SW 1271 (cell line): ENCODE results near the gene MRPS11.
A peak's percentile ranks its signal among the peaks of the same experiment; 100 is the strongest.
"Not testable (repeated sequence)": the region's sequence is repeated elsewhere in the genome, so short reads cannot be mapped to it uniquely, and the experiment has no call there.

ENCODE experiments used
- DNase-seq, 2 experiments: peaks; one replicate each; lab custom pipeline; 2025; lab: John Stamatoyannopoulos, UW

MRPS11 gene

DNA sequence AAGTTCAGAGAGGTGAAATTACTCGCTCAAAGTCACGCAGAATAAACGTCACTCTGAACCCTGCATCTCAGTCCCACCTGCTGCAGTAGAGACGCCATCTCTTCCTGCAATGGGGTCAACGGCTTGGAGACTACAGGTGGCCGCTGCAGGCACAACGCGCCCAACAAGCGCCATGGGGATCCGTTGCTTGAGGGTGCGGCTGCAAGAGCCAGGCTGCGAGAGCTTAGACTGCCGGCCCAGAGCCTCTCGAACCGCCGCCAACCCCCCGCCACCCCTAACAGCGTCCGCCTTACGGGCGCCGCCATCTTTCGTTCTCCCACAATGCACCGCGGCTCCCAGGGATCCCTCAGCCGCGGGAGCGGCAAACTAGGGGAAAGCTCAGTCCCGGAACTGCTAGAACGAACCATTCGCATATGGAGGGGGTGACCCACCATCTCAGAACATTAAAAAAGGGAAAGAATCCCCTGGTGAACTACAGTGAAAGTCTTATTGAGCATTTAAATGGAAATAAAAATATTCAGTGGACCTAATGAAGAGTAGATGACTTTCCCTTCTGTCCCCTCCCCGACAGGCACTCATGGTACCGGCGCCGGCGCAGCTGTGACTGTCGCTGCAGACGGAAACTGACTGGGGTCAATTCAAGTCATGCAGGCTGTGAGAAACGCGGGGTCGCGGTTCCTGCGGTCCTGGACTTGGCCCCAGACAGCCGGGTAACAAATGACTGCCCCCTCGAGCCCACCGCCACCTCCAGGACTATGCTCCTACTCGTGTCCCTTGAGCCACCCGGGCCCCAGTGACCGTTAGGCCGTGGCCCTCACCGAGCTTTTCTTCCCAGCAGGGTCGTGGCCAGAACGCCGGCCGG is at the start of gene MRPS11, which contains the start of gene MRPL46:
Gene MRPS11 (plus strand): TSS at position 636 of the 862 bp plus-strand sequence. CDS start 10 bp downstream, at position 646.
Gene MRPL46 (minus strand): TSS at position 316 of the 862 bp plus-strand sequence. CDS start 11 bp downstream, at position 305.
- DNase-seq, result peak; percentile 74 to 99

- no peak for DNase-seq
Measured at GRCh38 chr15:88419830-88420229, 47.7 kb upstream of the MRPS11 start.

DNA sequence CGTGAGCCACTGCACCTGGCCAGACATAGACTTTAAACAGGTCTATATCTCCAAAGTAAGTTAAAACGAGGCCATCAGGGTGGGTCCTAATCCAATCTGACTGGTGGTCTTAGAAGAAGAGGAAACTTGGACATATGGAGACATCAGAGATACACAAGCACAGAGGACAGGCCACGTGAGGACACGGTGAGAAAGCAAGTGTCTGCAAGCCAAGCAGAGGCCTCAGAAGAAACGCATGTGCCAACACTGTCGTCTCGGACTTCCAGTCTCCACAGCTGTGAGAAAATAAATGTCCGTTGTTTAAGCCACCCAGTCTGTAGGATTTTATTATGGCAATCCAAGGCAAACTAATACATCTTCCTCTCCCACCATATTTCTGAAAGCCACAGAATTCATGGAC is 44.2 kb upstream of the MRPS11 start:
- DNase-seq, result no peak

DNA sequence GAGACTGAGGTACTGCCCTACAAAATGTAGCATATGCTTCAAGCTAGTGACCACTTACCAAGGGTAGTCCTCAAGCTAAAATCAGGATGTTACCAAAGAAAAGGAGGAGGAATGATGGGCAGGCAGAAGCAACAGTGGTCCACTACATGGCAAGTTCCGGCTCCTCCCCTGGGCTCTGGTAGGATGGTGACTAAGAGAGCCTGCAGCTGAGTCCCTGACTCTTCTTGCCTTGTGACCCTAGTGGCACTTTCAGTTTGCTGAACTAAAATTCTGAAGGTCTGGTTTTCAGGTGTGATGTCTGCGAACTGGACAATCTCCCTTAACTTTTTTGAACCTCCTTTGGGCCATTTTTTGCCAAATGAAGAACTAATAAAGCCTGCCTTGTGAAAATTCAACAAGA is 41.2 kb upstream of the MRPS11 start:
- DNase-seq, result no peak

DNA sequence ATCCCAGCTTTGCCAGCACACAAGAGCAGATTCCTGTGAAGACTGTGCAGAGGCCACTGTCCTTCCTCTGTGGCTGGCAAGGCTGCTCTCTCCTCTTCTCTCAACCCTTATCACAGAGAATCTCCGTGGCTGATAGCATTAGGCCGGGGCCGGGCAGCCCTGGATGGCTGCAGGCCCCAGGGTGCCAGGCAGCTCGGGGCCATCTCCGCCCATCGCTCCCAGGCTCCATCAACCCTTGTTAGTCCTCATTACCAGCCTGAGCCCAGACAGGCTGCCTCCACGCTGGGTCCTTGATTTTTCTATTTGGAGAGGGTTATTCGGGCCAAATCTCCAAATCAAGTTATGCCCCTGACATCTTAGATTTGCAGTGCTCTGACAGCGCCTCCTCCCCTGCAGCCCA is 39.5 kb upstream of the MRPS11 start:
- no peak for DNase-seq

- no peak for DNase-seq
Measured at GRCh38 chr15:88428805-88429605, 38.5 kb upstream of the MRPS11 start.

- DNase-seq, result no peak
Measured at GRCh38 chr15:88430051-88430450, 37.5 kb upstream of the MRPS11 start.

- DNase-seq, result no peak
Measured at GRCh38 chr15:88431441-88431840, 36.1 kb upstream of the MRPS11 start.

GRCh38 chr15:88433046-88433685 is 34.3 kb upstream of the MRPS11 start:
- DNase-seq, result no peak

- DNase-seq, result not testable (repeated sequence)
Measured at GRCh38 chr15:88434106-88434505, 33.4 kb upstream of the MRPS11 start.

DNA sequence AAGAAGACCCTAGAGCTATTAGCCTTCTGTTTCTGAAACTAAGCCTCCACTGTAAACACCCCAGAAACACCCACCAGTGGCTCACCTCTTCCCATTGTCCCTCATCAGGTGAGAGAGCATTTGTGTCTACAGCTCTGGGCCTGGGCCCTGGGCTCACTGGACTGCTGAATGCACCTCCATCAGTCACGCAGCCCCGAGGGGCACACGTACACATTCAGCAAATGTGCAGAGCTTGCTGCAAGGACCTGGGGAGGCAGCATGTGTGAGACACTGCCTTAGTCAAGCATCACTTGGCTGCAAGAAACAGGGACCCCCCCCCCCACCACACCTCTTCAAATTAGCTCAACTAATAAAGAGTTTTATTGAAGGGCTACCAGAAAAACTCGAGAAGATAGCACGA is 29.3 kb upstream of the MRPS11 start:
- DNase-seq, result no peak

- DNase-seq, result peak in 1 of 2 experiments; percentile 32
Measured at GRCh38 chr15:88440021-88440420, 27.5 kb upstream of the MRPS11 start.

DNA sequence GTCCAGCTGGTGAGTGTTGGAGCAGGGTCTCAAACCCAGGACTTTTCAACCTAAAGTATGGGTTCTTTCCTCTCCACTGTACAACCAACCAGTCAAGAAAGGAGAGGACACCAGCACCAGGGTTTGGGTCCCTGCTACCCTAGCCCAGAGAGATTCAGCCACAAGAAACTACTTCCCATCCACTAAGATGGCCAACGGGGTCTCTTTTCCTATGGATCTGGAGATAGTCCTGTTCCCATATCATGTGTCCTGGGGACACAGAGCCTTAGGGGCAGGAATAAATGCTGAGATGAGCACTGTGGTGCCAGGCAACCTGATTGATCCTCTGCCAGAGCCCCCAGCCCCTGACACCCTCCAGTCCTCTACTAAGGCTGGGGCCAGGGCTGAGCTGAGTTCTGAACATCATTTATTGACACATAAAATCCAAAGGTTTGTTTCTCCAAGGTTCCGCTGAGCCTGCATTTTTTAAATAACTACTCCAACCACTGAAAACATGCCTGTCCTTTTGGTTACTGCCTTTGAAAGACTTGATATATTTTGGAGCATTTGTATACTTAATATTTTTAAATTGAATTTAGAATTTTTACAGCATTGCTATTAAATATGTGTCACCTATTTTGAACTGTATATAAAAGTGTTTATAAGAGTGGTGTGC is 26.3 kb upstream of the MRPS11 start:
- no peak for DNase-seq

DNA sequence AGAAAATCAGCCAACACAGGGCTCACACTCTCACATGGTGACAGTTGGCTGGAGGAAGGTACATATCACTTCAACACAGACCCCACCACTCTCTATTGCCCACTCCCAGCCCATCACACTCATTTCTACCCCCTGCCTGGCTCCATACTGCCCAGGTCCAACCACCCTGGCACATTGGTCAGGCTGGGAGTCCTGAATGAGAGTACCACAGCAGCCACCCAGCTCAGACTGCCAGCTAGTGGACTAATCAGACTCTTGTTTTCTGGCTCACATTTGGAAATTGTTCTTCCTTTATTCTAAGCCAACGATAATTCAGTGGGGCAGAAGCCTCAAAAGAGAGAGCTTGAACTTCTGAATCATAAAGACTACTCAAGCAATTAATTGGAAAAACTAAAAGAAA is 20.3 kb upstream of the MRPS11 start:
- no peak for DNase-seq

DNA sequence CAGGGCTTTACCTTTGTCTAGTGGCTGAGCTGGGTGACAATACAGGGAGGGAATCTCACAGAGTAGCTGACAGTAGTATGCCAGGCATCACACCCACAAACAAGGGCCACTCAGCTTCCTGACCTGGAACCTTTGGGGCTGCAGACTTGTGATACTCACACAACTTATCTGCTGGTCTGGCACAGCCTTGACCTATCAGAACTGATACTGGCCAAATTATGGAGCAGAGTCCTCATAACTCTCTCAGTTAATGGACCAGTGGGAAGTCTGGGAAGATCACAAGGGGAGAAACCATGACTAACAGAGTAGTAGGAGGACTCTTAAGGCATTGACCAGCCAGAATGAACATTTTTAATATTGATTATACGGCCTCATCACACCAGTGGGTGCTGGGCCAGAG is 19.8 kb upstream of the MRPS11 start:
- no peak for DNase-seq

DNA sequence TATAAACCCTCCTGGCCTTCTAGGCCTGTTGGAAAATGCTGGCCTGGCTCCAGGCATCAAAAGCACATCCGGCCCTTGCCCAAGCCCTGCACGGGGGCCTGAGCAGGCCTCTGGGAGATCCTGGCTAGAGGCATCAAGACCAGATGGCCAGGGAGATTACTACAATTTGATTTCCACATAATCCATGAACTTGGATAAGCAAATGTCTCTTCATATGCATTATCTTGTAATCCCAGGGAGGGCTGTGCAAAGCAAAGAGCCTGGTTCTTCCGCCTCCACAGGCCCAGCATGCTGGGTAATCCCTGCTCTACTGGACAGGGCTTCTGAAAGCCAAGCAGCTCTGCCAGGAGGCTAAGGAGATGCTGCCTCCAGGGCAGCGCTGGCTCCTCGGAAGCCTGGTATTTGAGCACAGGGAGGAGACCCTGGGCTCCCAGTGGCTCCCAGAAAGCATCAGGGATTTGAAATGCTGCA is 18.5 kb upstream of the MRPS11 start:
- DNase-seq, result no peak

- DNase-seq, result no peak
Measured at GRCh38 chr15:88449581-88449980, 17.9 kb upstream of the MRPS11 start.

DNA sequence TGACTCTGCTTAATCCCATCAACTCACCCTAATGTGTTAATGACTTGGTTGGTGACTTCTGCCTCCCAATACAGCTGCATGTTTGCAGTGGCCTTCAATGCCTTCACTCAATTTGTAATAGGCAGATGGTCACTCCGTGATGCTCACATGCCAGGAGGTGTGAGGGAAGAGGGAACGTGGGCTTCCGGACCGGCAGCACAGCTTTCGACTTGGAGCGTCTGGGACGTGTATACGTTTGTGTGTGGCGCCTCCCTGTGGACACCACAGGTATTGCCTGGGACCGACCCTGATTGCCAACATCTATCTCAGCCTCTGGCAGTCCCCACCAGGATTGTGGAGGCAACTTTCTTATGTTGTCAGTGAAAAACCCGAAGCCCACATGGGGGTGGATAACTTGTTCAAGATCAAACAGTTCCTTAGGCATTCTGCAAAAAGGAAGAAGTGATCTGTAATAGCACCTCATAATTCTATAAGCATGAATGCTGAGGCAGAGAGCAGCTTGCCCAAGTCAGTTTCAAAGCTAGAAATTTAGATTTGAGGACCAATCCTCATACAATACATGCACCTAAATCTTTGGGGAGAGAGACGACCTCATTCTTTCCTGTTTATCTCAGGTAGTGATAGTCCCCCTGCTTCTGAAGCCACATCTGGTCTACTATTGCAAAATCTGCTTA is 17.2 kb upstream of the MRPS11 start:
- DNase-seq, result peak in 1 of 2 experiments; percentile 71

DNA sequence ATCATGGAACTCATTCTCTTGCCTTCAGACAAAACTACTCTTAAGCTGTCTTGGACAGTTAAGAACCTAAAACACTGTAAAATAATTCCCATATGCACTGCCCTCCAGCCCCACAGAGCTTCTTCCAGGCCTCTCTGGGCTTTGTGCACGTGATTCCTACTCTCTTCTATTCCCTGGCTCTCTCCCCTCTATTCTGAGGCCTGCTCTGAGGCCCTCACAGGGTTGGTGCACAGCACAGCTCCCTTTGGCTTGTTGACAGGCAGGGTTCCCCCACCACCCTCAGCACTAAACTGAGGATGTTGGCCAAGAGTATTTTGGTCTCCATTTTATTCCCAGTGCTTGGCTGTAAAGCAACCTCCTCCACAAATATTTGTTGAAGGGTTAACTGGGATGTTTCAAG is 13.9 kb upstream of the MRPS11 start:
- DNase-seq, result no peak

DNA sequence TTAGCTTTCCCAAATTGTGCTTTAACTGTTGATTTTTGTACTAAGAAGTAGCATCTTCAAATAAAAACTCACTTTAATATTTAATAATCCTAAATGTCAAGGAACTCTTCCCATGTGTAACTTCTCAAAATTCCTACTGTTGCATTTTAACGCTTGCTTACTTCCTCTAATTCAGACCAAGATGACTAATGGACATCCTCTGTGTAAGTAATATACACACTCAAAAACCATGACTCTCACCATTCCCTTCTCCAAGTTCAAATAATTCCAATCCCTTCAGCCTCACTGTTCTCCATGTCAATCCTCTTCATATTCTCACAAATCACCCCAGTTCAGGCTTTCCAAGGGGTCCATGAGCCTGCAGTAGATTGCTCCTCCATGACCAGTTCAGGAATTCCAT is 13.3 kb upstream of the MRPS11 start:
- no peak for DNase-seq
